SK-N-SH treated with all-trans-retinoic acid at 6 μM for 48 hours (cell line): ENCODE data around the gene WDR18.

Experiments used
- BACH2 ChIP-seq: fragments of 250-450 bp; sonication (Bioruptor Pico); IDR thresholded peaks from 2 replicates; pipeline ENCODE4 v1.9.0; 2021; ENCODE audit warnings: mild to moderate bottlenecking, borderline replicate concordance
- ZFP3 ChIP-seq: fragments of 250-450 bp; sonication (Bioruptor Pico); IDR thresholded peaks from 2 replicates; pipeline ENCODE4 v1.5.0; 2020; ENCODE audit warnings: mild to moderate bottlenecking, moderate library complexity
- ZNF70 ChIP-seq: fragments of 450-650 bp; formaldehyde crosslinking; IDR thresholded peaks from 2 replicates; pipeline ENCODE4 v1.5.0; 2020; ENCODE audit warnings: mild to moderate bottlenecking, moderate library complexity
- ZNF8 ChIP-seq: fragments of 450-650 bp; formaldehyde crosslinking; IDR thresholded peaks from 2 replicates; pipeline ENCODE4 v1.5.0; 2020; ENCODE audit warnings: mild to moderate bottlenecking, moderate library complexity
- TF ChIP-seq, protein P1 (sequence below): fragments of 250-450 bp; sonication (Bioruptor Pico); IDR thresholded peaks from 2 replicates; pipeline ENCODE4 v1.8.0; 2020; ENCODE audit warnings: mild to moderate bottlenecking, moderate library complexity, borderline replicate concordance
- TF ChIP-seq, protein P2 (sequence below): fragments of 250-450 bp; sonication (Bioruptor Pico); IDR thresholded peaks from 2 replicates; pipeline ENCODE4 v1.5.1; 2020; ENCODE audit warnings: low read depth, mild to moderate bottlenecking, moderate library complexity

DNA sequence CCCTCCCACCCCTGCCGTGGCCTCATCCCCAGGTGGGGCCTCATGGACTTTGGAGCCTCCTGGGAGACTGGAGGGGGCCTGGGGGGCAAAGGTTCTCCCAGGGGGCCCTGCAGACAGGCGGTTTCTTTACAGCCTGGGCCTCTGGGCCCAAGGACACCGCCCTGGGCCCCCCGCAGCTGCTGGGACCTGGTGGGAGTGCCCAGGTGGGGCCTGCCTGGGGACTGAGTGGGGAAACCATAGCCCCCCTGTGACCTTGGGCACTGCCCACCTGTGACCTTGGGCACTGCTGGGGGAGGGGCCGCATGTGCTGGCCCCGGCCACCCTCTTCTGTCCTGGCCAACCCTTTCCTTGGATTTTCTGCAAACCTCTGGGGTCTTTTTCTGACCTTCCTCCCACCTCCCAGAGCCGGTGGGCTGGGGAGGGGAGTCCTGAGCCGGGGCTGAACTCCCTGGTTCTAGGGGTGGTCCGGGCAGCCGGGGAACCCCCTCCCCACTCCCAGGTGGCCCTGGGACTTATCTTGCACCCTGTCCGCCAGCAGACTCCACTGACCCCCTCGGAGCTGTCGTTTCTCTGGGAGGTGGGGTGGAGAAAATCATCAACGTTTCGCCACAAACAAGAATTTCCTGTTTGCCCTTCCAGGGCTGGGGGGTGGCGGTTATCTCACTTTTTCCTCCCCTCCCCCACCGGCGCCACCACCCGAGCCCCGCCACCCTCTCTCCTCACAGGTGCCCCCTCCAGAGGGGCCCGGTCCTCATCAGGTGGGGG, 31.3 kb upstream of the WDR18 start:
- TF ChIP-seq BACH2 (CRISPR knock-in tag) (no peak), ZNF8 (no peak), ZNF70 (CRISPR knock-in tag) (no peak), ZFP3 (CRISPR knock-in tag) (no peak)
- TF ChIP-seq, protein P1, sequence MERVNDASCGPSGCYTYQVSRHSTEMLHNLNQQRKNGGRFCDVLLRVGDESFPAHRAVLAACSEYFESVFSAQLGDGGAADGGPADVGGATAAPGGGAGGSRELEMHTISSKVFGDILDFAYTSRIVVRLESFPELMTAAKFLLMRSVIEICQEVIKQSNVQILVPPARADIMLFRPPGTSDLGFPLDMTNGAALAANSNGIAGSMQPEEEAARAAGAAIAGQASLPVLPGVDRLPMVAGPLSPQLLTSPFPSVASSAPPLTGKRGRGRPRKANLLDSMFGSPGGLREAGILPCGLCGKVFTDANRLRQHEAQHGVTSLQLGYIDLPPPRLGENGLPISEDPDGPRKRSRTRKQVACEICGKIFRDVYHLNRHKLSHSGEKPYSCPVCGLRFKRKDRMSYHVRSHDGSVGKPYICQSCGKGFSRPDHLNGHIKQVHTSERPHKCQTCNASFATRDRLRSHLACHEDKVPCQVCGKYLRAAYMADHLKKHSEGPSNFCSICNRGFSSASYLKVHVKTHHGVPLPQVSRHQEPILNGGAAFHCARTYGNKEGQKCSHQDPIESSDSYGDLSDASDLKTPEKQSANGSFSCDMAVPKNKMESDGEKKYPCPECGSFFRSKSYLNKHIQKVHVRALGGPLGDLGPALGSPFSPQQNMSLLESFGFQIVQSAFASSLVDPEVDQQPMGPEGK (CRISPR knock-in tag), result no peak
- TF ChIP-seq, protein P2, sequence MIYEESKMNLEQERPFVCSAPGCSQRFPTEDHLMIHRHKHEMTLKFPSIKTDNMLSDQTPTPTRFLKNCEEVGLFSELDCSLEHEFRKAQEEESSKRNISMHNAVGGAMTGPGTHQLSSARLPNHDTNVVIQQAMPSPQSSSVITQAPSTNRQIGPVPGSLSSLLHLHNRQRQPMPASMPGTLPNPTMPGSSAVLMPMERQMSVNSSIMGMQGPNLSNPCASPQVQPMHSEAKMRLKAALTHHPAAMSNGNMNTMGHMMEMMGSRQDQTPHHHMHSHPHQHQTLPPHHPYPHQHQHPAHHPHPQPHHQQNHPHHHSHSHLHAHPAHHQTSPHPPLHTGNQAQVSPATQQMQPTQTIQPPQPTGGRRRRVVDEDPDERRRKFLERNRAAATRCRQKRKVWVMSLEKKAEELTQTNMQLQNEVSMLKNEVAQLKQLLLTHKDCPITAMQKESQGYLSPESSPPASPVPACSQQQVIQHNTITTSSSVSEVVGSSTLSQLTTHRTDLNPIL (CRISPR knock-in tag), result no peak
